Ishikawa (cell line): ENCODE results near the gene DTD1.

Experiments
- CEBPB ChIP-seq: IDR thresholded peaks from 2 replicates; pipeline ENCODE4 v1.6.1; 2012
- CREB1 ChIP-seq: IDR thresholded peaks from 2 replicates; pipeline ENCODE4 v1.6.1; 2012; ENCODE audit warnings: low read depth
- EGR1 ChIP-seq: IDR thresholded peaks from 2 replicates; pipeline ENCODE4 v1.6.1; 2012
- EP300 ChIP-seq: IDR thresholded peaks from 2 replicates; pipeline ENCODE4 v1.6.1; 2012; ENCODE audit warnings: borderline replicate concordance
- FOXM1 ChIP-seq: IDR thresholded peaks from 2 replicates; pipeline ENCODE4 v1.6.1; 2012; ENCODE audit warnings: low read depth, borderline replicate concordance
- MAX ChIP-seq: IDR thresholded peaks from 2 replicates; pipeline ENCODE4 v1.6.1; 2012
- NFIC ChIP-seq: IDR thresholded peaks from 2 replicates; pipeline ENCODE4 v1.6.1; 2012
- RAD21 ChIP-seq: IDR thresholded peaks from 2 replicates; pipeline ENCODE4 v1.6.1; 2012; ENCODE audit warnings: low read depth
- REST ChIP-seq: IDR thresholded peaks from 2 replicates; pipeline ENCODE4 v1.6.1; 2012; ENCODE audit warnings: low read depth, mild to moderate bottlenecking
- TAF1 ChIP-seq: IDR thresholded peaks from 2 replicates; pipeline ENCODE4 v1.6.1; 2012; ENCODE audit warnings: low read depth, mild to moderate bottlenecking
- TCF12 ChIP-seq: IDR thresholded peaks from 2 replicates; pipeline ENCODE4 v1.6.1; 2012; ENCODE audit warnings: low read depth
- TEAD4 ChIP-seq: IDR thresholded peaks from 2 replicates; pipeline ENCODE4 v1.6.1; 2012
- USF1 ChIP-seq: IDR thresholded peaks from 2 replicates; pipeline ENCODE4 v1.6.1; 2012
- YY1 ChIP-seq: IDR thresholded peaks from 2 replicates; pipeline ENCODE4 v1.6.1; 2012; ENCODE audit warnings: low read depth

The DTD1 gene

GRCh38 chr20:18722371-18722770 is 134.5 kb downstream of the DTD1 start:
- TF ChIP-seq NFIC, result no peak
- TF ChIP-seq EGR1, result no peak
- TF ChIP-seq TCF12, result no peak
- no peak for TF ChIP-seq REST
- TF ChIP-seq TAF1, result no peak
- no peak for TF ChIP-seq CEBPB
- TF ChIP-seq EP300, result no peak
- TF ChIP-seq FOXM1, result no peak
- TF ChIP-seq RAD21, result no peak
- TF ChIP-seq MAX, result no peak
- TF ChIP-seq YY1, result no peak
- no peak for TF ChIP-seq USF1
- no peak for TF ChIP-seq CREB1

- TF ChIP-seq TCF12, result no peak
- TF ChIP-seq NFIC, result no peak
- TF ChIP-seq TAF1, result no peak
- TF ChIP-seq USF1, result no peak
- TF ChIP-seq YY1, result no peak
- no peak for TF ChIP-seq REST
These were observed 136.2 kb downstream of the DTD1 start for GRCh38 chr20:18724077-18724476.

- TF ChIP-seq REST (no peak), RAD21 (no peak), TEAD4 (no peak), YY1 (no peak), NFIC (no peak), TCF12 (no peak), MAX (no peak), USF1 (no peak)
These were observed 137.1 kb downstream of the DTD1 start for GRCh38 chr20:18724788-18725464.

GRCh38 chr20:18727032-18727508 is 139.2 kb downstream of the DTD1 start:
- TF ChIP-seq USF1 (no peak), CEBPB (no peak), TEAD4 (no peak), TCF12 (no peak), FOXM1 (no peak), MAX (no peak), YY1 (no peak), EGR1 (no peak)
